GM19468 (cell line): ENCODE results near the gene DLG4.

Source experiments
- ATAC-seq: cut with Tn5 transposase; IDR thresholded peaks from one replicate; pipeline ENCODE4 v1.9.1; 2021; ENCODE audit warnings: mild to moderate bottlenecking, moderate library complexity, moderate number of reproducible peaks; ENCODE audit not compliant: unreplicated experiment; ENCODE audit errors: extremely low read depth

DLG4 gene

DNA sequence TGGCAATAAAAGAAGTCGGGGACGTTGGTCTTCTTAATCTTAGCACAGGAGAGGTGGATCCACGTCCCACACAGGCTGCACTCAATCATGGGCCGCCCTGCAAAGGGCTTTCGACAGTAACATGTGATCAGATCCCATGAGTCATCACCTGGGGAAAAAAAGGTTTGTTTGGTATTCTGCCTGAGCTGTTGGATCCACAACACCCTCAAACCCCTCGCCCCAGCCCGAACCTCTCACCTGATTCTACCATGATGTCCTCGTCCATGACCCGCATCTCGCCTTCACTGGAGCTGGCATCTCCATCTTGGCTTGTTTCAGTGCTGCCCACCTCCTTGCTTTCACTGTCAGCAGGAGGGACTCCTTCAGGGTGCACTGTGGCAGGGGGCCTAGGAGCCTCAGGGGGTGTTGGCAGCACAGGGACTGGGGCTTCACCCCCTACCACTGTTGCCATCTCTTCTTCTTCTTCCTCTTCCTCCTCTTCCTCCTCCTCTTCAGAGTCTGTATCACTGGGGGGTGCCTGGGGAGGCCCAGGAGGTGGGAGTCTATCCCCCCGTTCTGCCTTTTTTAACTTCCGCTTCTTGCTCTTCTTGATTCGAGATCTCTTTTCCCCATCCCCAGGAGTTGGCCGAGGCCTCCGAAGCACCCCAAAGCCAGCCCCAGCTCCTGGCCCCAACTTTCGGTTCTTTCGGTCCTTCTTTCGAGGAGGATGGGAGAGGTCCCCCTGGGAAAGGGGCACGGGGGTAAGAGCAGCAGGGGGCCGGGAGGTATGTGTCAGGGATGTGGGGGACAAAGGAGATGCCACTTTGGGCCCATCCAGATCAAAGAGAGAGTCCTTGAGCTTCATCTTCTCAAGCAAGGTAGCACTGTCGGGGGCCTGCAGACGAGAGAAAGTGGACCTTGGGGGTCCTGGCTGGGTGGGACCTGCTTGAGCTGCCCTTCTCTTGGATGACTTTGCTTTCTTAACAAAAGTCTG, 16.3 kb upstream of the DLG4 start:
- no peak for ATAC-seq

DNA sequence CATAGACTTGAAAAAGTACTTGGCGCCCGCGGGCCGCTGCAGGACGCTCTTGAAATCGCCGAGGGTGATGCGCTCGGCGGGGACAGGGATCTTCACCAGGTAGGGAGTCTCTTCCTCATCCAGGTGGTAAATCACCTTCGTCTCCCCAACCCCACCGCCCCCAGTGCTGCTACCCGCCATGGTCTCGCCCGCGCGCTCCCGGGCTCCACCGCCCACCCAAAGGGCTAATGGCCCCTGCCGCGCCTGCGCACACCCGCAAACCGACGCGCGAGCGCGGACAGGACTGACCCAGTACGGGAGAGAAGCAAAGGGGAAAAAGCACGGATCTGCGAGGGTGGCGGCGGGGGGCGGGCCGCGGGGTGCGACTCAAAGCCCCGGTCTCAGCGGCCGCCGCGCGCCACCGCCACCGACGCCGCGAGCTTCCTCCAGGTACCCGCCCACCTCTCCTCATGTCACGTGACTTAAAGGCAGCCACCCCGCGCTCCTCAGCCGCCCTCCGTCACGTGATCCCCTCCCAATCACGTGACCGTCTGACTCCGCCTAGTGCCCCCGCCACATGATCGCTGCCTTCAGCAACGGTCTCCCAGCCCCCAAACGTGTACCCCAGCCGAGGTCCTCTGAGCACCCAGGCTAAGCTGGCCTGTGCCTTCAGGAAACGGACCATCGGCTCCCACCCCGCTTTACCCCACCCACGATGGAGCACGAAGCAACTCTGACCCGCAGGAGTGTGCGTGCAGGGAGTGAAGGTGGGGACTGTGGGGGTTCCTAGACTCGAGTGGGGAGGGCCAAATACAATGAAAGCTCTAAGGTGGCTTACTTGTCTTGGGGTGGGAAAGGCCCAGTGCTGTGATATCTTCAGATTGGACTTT, 14.7 kb upstream of the DLG4 start, which contains the start of gene DVL2:
Gene DVL2, minus strand, starts transcription at position 435 of the 869 bp plus-strand sequence. Its CDS starts 255 bp downstream, at position 180.
- peak; percentile 59 for ATAC-seq

DNA sequence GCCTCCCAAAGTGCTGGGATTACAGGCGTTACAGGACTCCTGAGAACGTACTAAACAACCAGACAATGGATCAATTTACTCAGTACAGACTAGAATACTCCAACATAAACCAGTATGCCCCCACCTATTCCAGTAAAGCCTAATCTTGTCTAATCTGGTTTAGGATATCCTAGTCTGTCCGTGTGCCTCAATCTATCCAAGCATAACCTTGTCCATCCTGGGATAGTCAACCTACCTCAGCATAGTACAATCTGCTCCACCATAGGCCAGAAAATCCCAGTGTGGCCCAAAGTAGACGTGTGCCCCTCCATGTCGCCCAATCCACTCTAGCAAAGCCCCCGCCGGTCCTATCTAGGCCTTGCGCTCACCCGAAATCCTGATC, 14.1 kb upstream of the DLG4 start:
- no peak for ATAC-seq

DNA sequence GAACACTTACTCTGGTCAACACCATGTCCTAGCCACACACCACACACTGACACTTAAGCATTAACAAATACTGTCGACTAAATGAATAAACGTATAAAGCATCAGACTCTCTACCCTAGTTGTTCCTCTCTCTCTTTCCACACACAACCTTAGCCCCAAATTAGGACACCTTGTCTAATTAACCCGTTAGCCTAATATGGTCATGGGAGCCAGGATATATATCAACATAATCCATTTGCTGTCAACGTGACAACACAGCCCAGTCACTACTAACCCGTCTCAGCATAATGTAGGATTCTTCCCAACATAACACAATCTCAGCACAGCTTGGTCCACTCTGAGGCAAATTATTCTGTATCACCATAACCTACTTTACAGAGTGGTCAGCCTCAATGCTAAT, 12.5 kb upstream of the DLG4 start:
- ATAC-seq: no peak

DNA sequence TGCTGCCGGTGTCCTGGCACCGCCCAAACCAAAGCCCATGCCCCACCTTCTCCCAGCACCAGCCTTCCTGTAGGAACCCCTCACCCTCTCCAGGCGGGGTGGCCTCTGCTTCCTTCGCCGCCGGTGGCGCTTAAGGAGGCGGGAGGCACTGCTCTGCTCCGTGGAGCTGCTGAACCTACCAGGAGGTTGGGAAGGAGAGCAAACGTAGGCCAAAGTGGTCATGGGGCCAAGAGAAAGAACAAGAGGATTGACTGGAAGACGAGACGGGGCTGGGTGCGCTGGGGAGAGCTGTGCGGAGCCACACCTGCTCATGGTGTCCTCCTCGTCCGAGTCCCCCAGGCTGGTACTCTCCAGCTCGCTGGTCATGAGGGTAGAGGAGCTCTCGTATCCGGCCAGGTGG, 9.9 kb upstream of the DLG4 start:
- no peak for ATAC-seq

DNA sequence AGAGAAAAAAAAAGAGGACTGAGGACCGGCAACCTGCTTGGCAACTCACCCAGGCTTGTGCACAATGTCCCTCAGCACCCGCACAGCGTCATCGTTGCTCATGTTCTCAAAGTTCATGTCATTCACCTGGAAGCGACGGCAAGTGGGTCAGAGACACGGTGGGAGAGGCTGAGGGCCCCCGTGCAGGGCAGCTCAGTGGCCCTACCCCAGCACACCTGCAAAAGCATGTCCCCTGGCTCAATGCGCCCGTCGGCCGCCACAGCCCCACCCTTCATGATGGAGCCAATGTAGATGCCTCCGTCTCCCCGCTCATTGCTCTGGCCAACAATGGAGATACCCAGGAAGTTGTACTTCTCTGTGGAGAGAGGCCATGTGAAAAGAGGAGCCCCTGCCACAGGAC, 9.3 kb upstream of the DLG4 start:
- no peak for ATAC-seq

DNA sequence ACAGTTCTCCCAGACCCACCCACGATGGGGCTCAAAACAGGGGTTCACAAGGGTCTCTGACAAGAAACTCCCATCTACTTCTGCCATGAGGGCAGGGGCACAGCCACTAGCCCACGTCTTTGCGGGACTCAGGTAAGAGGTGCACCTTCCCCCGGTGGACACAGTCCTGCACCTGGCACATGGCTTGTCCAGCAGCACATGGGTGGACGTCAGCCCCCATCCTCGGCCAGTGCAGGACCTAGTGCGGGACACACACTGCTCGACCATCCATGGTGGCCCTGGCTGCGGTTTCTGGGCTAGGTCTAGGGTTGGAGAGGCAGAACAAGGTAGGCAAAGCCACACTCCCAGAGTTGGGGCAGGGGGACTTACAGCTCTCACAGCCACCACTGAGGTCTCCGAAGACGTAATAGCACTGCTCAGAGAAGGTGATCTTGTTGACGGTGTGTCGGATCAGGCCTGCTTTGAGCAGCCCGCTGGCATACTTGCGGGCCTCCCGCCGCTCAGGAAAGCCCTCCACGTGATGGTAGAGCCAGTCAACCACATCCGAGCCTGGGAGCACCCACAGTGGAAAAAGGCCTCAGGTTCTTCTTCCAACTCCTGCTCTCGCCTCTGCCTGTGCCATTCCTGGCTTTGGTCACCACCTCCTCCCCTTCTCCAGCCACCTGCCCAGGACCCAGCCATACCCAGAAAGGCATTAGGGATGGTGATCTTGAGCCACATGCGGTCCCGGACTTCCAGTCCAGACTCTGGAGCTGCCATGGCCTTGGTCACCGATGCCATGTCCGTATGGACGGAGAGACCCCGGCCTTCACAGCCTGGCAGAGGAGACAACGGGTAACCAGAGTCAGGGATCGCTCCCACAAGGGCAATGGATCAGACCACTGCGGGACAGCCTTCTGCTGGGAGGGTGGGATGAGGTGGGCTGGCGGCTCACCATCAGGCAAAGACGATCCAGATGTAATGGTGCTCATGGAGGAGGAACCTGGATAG, 7.4 kb upstream of the DLG4 start:
- ATAC-seq: no peak

DNA sequence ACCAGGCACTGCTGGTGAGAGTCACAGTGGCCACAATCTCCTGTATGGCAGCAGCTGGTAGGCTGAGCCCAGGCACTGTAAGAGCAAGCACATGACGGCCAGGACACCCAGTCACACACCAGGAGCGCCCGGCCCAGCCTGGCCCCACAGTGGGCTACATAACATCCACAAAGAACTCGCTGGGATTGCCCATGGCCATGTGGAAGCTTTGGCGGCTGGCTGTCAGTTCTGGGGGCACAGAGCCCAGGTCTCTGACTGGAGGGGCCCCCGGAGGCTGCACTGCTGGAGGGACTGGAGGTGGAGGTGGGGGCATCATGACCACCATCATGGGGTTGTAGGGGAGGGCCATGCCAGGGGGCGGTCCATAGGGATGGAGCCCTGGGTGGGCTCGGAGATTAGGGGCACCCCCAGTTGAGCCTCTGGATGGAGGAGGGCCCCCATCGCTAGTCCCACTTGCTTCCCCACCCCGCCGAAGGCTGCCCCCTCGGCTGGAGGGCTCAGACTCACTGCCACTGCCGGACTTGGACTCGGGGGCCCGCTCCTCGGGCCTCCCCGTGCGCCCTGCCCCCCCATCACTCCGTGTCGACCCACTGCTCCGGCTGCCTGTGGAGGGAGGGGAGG, 6.2 kb upstream of the DLG4 start:
- ATAC-seq: no peak

DNA sequence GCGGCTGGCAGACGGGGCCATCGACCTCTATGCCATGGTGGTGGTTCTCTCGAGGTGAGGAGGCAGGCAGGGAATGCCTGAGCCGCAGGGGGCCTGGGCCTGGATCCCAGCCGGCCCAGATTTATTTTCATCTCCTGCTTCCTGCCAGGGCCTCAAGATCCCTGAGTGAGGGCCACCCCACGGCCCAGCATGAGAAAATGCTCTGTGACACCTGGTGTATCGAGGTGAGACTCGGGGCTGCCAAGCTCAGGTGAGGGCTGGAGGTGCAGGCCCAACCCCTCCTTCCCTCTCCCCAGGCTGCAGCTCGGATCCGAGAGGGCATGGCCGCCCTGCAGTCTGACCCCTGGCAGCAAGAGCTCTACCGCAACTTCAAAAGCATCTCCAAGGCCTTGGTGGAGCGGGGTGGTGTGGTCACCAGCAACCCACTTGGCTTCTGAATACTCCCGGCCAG, 5.0 kb upstream of the DLG4 start:
- no peak for ATAC-seq

DNA sequence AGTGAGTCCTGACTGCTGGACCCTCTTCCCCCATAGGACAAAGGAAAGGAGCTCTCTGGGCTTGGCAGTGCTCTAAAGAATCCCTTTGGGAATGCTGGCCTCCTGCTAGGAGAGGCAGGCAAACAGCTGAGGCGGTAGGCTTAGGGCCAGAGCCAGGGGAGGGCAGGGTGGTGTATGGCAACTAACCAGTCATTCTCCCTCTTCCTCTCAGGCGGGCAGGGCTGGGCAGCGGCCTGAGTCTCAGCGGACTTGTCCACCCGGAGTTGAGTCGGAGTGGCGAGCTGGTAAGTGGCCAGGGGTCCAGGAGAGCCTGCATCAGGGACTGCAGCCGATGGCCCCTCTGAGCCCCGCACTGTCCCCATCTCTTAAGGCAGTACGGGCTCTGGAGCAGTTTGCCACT, 4.5 kb upstream of the DLG4 start:
- ATAC-seq: no peak

DNA sequence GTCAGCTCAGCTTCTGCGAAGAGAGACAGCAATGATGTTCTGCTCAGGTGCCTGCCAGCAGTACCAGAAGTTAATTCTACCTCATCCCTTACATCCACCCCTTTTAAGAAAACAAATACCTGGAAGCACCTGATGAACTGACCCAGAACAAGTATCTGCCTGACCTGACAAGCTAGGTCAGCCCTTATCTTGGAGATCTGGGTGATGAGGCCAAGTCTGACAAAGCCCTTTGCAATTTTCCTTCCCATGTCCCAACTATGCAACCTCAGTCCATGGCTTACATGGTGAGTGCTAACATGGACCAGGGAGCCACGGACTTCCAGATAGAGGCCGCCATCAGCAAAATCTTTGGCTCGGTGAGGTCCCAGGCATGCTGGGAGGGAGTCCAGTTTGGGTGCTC, 3.7 kb upstream of the DLG4 start:
- ATAC-seq: no peak

DNA sequence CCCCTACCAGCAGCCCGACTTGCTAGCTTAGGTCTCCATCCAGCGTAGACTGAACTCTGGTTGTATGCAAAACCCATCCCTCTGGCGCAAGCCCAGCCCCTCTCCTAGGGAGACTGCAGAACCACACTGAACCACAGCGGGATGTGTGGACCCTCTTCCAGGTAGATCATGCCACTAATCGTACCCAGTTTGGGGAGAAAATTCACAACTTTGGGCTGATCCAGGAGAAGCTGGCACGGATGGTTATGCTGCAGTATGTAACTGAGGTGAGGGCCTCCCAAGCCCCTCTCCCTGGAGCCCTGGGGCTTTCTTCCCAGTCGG, 3.3 kb upstream of the DLG4 start:
- no peak for ATAC-seq

DNA sequence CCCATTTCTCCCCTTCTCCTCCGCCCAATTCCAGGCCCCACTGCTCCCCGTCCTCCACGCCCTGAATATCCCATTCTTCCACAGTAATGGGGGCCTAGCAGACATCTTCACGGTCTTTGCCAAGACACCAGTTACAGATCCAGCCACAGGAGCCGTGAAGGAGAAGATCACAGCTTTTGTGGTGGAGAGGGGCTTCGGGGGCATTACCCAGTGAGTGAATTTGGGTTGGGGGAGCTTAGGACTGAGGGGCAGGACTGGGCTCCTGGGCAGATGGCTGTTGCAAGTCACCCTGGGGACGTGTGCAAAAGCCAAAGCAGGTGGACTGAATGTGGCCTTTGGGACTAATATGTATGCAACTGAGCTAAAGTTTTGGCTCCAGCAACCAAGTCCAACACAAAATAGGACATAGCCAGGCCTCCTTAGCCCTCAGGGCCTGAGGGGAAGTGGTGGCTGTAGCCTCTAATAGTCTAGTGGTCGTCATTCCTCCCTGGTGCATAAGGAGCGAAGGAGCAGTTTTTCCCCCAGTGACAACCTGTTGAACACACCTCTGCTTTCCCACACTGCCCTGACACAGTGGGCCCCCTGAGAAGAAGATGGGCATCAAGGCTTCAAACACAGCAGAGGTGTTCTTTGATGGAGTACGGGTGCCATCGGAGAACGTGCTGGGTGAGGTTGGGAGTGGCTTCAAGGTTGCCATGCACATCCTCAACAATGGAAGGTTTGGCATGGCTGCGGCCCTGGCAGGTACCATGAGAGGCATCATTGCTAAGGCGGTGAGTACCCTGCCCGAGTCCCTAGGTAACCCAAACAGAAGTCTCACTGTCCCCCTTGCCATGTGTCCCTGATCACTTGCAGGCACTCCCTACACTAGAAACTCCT, 2.7 kb upstream of the DLG4 start:
- no peak for ATAC-seq

DNA sequence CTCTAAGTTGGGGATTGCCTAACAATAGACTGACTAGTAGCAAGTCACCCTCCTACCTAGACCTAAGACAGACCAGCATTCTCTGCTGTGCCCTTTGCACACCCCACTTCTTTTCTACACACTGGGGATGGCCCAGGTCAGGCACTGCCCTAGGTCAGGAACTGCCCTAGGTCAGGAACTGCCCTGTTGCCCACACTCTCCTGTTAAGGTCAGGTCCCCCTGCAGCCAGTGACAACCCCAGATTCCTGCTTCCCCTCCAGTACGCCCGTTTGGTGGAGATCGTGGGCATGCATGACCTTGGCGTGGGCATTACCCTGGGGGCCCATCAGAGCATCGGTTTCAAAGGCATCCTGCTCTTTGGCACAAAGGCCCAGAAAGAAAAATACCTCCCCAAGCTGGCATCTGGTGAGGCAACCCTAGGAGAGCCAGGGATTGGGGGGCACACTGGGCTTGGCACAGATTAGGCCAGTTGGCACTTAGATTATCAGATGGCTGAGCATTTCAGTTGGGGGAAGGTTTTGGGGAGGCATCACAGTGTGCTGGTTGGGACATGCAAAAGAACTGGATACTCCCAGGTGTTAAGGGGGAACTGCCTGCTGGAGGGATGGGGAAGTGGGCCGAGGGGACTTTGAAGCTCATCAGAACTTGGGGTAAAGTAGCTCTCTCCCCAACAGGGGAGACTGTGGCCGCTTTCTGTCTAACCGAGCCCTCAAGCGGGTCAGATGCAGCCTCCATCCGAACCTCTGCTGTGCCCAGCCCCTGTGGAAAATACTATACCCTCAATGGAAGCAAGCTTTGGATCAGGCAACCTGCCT, 1.8 kb upstream of the DLG4 start:
- ATAC-seq: no peak

DNA sequence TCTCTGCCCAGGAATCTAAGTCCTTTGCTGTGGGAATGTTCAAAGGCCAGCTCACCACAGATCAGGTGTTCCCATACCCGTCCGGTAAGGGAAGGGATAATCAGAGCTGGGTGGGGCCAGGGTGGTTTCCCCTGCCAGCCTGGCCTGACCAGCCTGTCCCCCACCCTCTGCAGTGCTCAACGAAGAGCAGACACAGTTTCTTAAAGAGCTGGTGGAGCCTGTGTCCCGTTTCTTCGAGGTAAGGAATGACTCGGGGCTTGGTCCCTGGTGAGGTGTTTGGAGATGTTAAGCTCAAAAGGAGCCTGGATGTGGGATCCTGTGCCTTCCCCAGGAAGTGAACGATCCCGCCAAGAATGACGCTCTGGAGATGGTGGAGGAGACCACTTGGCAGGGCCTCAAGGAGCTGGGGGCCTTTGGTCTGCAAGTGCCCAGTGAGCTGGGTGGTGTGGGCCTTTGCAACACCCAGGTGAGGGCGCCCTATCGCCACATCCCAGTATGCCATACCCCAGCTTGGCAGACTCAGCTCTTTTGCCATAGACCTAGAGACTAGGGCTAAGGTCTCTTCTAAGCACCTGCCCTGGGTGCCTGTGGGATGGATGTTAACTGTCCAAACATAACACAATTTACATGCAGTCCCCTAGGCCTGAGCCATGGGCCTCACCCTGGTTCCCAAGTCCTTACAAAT, 1.1 kb upstream of the DLG4 start:
- no peak for ATAC-seq

DNA sequence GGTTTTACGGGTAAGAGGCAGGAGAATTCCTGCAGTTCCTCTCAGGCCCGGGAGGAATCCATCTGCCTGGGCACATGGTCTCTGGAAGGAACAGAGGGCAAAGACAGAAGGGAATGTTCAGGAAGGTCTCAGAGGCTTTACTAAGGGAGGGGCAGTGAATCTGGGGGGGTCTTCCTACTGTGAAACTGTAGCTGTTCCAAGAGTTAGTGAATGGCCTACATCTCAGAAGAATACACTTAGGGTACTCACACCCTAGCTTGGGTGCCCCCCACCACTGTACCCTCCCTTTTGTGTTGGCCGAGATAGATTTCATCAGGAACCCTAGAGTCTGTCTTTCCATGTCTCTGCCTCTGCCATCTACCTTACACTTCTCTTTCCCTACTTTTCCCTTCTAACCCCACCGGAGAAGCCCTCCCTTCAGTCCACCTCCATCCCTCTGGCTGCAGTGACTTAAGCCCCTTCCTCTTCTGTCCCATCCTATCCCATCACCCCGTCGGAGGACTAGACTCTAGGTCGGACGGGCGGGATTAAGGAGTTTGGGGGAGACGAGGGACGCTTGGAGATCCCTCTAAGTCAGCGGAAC, 316 bp downstream of the DLG4 start:
- ATAC-seq: no peak

DNA sequence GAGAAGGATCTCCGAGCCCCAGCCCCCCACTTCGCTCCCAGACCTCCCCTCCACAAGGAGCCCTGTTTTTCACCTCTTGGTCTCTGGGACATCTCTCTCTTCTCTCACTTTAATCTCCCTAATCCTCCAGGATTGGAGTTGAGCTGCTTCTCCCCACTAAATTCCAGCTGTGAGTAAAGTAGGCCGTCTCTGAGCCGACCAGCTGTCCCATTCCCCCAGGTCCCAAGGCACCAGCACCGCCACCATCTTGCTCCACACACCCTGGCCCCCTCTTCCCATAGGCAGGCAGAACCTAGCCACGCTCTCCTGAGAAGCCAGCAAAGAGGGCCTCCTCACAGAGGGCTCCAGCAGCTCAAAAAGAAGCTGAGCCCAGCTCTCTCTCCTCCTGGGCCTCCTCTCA, 878 bp downstream of the DLG4 start:
- no peak for ATAC-seq
